A549 treated with Mapracorat at 1 μM for 4 hours (cell line): ENCODE data around the gene PCDHGB2. TPM values are rescaled to one million over a fixed set of nuclear protein-coding genes. Genes with fewer than 3 reads are reported as not detected.

Source experiments
- total RNA-seq: library from RNA; stranded (reverse); fragments of 200-300 nt; extraction: Qiagen RNA extraction; gene quantifications from 5 replicates; pipeline ENCODE4 v1.2.3, GENCODE V29; 2022

Gene PCDHGB2
- total RNA-seq, result 0.06 to 0.11 TPM (median 0.07 TPM) in 4 of 5 replicates, not detected in the other

GRCh38 chr5:141359790-141360426 lies at the start of gene PCDHGB2:
Gene PCDHGB2 (plus strand): TSS chr5:141359994. CDS start chr5:141360136, 142 bp downstream.

GRCh38 chr5:141320225-141321169 lies 39.3 kb upstream of the PCDHGB2 start, which contains the start of gene TAF7:
Gene TAF7 (minus strand): TSS chr5:141320784. CDS start chr5:141320044, 740 bp downstream.

GRCh38 chr5:141330299-141331080 lies 29.3 kb upstream of the PCDHGB2 start, which contains the start of gene PCDHGA1:
Gene PCDHGA1 (plus strand): TSS chr5:141330514.

GRCh38 chr5:141338538-141339306 lies 21.1 kb upstream of the PCDHGB2 start, which contains the start of gene PCDHGA2:
Gene PCDHGA2 (plus strand): TSS chr5:141338760.

GRCh38 chr5:141343242-141343952 lies 16.4 kb upstream of the PCDHGB2 start, which contains the start of gene PCDHGA3:
Gene PCDHGA3 (plus strand): TSS chr5:141343829. CDS start chr5:141344034, 205 bp downstream.

GRCh38 chr5:141349917-141350619 lies 9.7 kb upstream of the PCDHGB2 start, which contains the start of gene PCDHGB1:
Gene PCDHGB1 (plus strand): TSS chr5:141350099. CDS start chr5:141350261, 162 bp downstream.

GRCh38 chr5:141354900-141355469 lies 4.8 kb upstream of the PCDHGB2 start, which contains the start of gene PCDHGA4:
Gene PCDHGA4 (plus strand): TSS chr5:141355021. CDS start chr5:141355108, 87 bp downstream.

GRCh38 chr5:141363952-141364660 lies 4.3 kb downstream of the PCDHGB2 start, which contains the start of gene PCDHGA5:
Gene PCDHGA5 (plus strand): TSS chr5:141364162. CDS start chr5:141364331, 169 bp downstream.

GRCh38 chr5:141369994-141370848 lies 10.4 kb downstream of the PCDHGB2 start, which contains the start of gene PCDHGB3:
Gene PCDHGB3 (plus strand): TSS chr5:141370242. CDS start chr5:141370395, 153 bp downstream.

GRCh38 chr5:141373673-141374317 lies 14.0 kb downstream of the PCDHGB2 start, which contains the start of gene PCDHGA6:
Gene PCDHGA6 (plus strand): TSS chr5:141373891. CDS start chr5:141374084, 193 bp downstream.

GRCh38 chr5:141382469-141383294 lies 22.9 kb downstream of the PCDHGB2 start, which contains the start of gene PCDHGA7:
Gene PCDHGA7 (plus strand): TSS chr5:141382742. CDS start chr5:141382900, 158 bp downstream.

GRCh38 chr5:141387557-141388311 lies 27.9 kb downstream of the PCDHGB2 start, which contains the start of gene PCDHGB4:
Gene PCDHGB4 (plus strand): TSS chr5:141387698. CDS start chr5:141387885, 187 bp downstream.

GRCh38 chr5:141392429-141393198 lies 32.8 kb downstream of the PCDHGB2 start, which contains the start of gene PCDHGA8:
Gene PCDHGA8 (plus strand): TSS chr5:141392633. CDS start chr5:141392814, 181 bp downstream.

